ENCODE measurements around the gene ATP8A1. TPM values are rescaled to one million over a fixed set of nuclear protein-coding genes. Genes with fewer than 3 reads are reported as not detected.
A peak's percentile ranks its signal among the peaks of the same experiment; 100 is the strongest.
"Not testable (repeated sequence)": the region's sequence is repeated elsewhere in the genome, so short reads cannot be mapped to it uniquely, and the experiment has no call there.

Gene ATP8A1
- total RNA-seq, 1 donor from 2014 or later = 4.3 TPM

- DNase-seq (ENCODE audit: low read depth) = no peak
- H3K4me3 ChIP-seq (ENCODE audit: low read depth, low read length) = no peak overlapping the region
- TF ChIP-seq, protein P1, sequence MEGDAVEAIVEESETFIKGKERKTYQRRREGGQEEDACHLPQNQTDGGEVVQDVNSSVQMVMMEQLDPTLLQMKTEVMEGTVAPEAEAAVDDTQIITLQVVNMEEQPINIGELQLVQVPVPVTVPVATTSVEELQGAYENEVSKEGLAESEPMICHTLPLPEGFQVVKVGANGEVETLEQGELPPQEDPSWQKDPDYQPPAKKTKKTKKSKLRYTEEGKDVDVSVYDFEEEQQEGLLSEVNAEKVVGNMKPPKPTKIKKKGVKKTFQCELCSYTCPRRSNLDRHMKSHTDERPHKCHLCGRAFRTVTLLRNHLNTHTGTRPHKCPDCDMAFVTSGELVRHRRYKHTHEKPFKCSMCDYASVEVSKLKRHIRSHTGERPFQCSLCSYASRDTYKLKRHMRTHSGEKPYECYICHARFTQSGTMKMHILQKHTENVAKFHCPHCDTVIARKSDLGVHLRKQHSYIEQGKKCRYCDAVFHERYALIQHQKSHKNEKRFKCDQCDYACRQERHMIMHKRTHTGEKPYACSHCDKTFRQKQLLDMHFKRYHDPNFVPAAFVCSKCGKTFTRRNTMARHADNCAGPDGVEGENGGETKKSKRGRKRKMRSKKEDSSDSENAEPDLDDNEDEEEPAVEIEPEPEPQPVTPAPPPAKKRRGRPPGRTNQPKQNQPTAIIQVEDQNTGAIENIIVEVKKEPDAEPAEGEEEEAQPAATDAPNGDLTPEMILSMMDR (conservative IDR thresholded peaks at IDR 0.05; ENCODE audit: low read depth, low read length) = no peak
These were observed 192.3 kb downstream of the ATP8A1 start for GRCh38 chr4:42464550-42465094.

DNA sequence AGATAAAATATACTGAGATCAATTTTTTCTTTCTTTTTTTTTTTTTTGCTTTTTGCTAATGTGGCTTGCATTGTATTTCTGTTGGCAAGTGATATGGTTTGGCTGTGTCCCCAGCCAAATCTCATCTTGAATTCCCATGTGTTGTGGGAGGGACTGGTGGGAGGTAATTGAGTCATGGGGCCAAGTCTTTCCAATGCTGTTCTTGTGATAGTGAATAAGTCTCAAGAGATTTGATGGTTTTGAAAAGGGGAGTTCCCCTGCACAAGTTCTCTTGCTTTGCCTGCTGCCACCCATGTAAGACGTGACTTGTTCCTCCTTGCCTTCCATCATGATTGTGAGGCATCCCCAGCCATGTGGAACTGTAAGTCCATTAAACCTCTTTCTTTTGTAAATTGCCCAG is 195.7 kb downstream of the ATP8A1 start:
- DNase-seq (ENCODE audit: low read depth); H3K4me3 ChIP-seq (ENCODE audit: low read depth, low read length): not testable (repeated sequence)

DNA sequence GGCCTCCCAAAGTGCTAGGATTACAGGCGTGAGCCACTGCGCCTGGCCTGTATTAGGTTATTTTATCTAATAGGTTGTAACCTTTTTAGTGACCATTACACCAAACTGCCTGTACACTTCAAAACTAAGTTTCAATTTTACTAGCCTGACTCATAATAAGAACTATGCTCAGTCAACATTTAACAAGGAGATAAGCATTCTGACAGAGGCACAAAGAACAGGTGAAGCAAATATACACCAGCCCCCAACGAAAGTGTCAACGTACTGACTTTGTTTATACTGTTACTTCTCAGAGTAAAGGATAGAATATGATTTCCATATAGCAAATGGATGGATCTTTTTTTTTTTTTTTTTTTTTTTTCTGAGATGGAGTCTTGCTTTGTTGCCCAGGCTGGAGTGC is 196.9 kb downstream of the ATP8A1 start:
- DNase-seq (ENCODE audit: low read depth) = no peak
- no peak overlapping the region for H3K4me3 ChIP-seq (ENCODE audit: low read depth, low read length)
- TF ChIP-seq, protein P1 (conservative IDR thresholded peaks at IDR 0.05; ENCODE audit: low read depth, low read length) = no peak

DNA sequence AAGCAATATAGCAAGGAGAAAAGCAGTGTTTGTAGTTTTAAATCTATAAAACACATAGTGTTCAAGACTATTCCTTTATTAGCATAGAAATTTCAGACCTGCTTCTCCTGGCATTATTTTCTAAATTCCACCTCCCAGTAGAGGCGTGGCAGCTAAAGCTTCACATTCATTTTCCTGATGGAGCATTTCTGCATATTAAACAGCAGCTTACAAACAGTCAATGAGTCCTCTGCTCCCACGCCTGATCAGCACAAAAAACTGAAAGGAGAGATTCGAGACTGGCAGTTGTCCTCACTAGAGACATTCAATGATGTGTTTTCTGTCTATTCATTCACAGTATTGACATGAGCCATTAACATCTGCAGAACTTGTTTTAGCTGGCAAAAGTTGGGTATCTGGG is 198.2 kb downstream of the ATP8A1 start:
- TF ChIP-seq, protein P1 (conservative IDR thresholded peaks at IDR 0.05; ENCODE audit: low read depth, low read length) = no peak
- no peak overlapping the region for H3K4me3 ChIP-seq (ENCODE audit: low read depth, low read length)
- no peak for DNase-seq (ENCODE audit: low read depth)

GRCh38 chr4:42454755-42455420 is 202.0 kb downstream of the ATP8A1 start:
- TF ChIP-seq, protein P1 (conservative IDR thresholded peaks at IDR 0.05; ENCODE audit: low read depth, low read length) = no peak
- H3K4me3 ChIP-seq (ENCODE audit: low read depth, low read length) = no peak overlapping the region
- DNase-seq (ENCODE audit: low read depth) = peak; percentile 26

- no peak for DNase-seq (ENCODE audit: low read depth)
- TF ChIP-seq, protein P1 (conservative IDR thresholded peaks at IDR 0.05; ENCODE audit: low read depth, low read length) = no peak
- no peak overlapping the region for H3K4me3 ChIP-seq (ENCODE audit: low read depth, low read length)
These were observed 203.3 kb downstream of the ATP8A1 start for GRCh38 chr4:42453612-42454011.

DNA sequence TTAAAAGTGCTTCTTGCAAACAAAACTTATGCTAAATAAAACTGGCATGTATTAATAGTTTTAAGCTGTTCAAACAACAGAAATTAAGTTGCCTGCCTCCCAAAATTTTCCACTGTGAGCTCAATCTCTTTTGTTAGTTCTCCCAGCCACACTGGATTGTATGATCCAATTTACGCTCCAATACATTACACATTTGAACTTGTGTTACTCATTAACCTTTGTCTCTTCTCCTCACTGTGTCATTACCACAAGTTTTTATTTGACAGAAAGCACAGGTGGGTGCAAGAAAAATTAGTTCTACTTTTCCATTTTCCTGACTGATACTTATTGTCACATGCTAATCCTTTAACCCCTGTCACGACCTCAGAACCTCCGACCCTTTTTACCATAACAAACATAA is 204.1 kb downstream of the ATP8A1 start:
- peak; percentile 42 for DNase-seq (ENCODE audit: low read depth)
- TF ChIP-seq, protein P1 (conservative IDR thresholded peaks at IDR 0.05; ENCODE audit: low read depth, low read length) = no peak
- no peak overlapping the region for H3K4me3 ChIP-seq (ENCODE audit: low read depth, low read length)
